Cardiac fibroblast (primary cell): ENCODE data around the gene RTKN.

ENCODE experiments used
- DNase-seq, 2 donors: peaks; one replicate each; pipeline versions ENCODE4 v3.0.0 to v3.0.0-alpha.2; 2010; ENCODE audit warnings: low read depth in 2 of 2
- H3K4me3 ChIP-seq, 2 donors: replicated peaks in 1 of 2; 1 replicate in 1 of 2; 2 replicates in 1 of 2; pipeline ENCODE4 v1.5.1; 2011; ENCODE audit warnings: low read depth in 2 of 2, low read length in 2 of 2, mild to moderate bottlenecking in 2 of 2, moderate library complexity in 1 of 2
- CTCF ChIP-seq: IDR thresholded peaks from one replicate; pipeline ENCODE4 v1.5.1; 2011; ENCODE audit warnings: low read depth, mild to moderate bottlenecking, low read length, inconsistent platforms

Gene RTKN

GRCh38 chr2:74384051-74384450 lies 57.7 kb downstream of the RTKN start:
- no peak for TF ChIP-seq CTCF

DNA sequence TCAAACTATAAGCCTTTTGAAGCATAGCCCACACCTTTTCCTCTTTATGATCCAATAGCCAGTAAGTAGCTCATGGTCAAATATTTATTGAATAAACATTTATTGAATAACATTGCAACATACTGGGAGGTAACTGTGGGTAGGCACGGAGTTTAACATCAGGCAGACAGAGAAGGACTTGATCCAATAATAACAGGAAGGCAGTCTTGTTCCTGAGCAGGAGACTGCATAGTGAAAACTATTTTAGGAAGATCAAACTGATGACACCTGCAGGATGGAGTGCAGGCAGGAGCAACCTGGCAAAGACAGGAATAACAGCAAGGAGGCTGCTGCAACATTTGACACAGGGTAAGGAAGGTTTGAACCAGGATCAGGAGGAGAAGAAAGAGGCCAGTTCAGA lies 58.5 kb downstream of the RTKN start:
- DNase-seq = peak; percentile 49 to 83

More at GRCh38 chr2:74384051-74384450, 57.7 kb downstream of the RTKN start:
- no peak overlapping the region for H3K4me3 ChIP-seq
- peak; percentile 43 to 65 for DNase-seq

DNA sequence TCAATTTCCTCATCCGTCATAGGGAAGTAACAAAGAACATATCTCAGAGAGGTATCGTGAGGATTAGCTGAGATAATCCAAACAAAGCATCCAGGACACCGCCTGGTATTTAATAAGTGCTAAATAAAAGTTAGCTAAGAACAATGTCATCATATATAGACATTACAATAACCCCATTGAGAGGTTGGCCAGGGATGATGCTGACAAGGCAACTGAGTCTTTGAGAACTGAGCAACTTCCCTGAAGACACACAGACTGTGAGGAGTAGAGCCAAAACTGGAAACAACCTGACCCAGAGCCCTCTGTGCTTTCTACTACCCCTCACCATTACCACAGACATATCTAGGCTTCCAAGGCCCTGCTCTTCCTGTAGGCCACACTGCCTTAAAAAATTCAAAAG lies 60.0 kb downstream of the RTKN start:
- TF ChIP-seq CTCF = no peak
- no peak overlapping the region for H3K4me3 ChIP-seq
- DNase-seq = no peak

More for the DNA sequence above, 58.5 kb downstream of the RTKN start:
- H3K4me3 ChIP-seq = no peak overlapping the region
- TF ChIP-seq CTCF = no peak

DNA sequence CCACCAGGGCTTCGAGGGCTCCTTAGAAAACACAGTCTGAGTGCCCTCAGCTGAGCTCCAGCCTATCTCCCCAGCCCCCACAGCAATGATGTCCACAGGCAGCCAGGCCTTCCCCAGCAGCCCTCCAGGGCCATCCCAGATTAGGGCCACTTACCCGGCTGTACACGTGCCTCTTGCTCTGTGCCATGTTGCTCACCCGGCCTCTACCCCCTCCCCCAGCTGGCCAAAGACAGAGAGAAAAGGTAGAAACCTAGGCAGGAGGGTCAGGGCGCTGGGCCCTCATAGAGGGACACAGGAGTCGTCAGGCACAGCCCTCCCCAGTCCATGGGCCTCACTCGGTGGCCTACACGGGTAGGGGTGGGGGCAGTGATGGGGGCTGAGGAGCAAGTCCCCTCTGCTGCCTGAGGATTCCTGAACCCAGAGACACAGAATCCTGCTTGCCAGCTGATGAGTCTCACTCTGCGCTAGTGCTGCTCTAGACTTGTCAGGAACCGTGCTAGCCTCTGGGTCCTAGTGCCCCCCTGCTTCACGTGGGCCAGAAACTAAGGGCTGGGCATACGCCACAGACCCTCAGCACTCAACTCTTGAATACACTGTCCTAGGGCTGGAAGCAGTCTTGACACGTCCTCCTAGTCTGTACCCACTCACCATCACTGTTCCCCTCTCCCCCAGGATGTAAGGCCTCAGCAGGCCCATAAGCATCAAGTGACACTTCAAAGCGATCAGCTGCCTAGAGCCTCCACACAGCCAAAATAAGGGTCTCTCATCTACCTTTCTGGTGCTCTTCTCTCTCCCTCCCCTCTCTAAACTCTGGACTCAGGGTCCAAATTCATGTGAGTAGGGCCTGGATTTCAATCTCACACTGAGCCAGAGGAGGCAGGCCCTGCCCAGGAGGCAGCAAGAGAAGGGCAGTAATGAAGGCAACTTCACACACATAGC lies 61.6 kb downstream of the RTKN start, which contains the start of gene DCTN1:
DCTN1 (minus strand) TSS at position 461 of the 939 bp plus-strand sequence; CDS start at position 187, 274 bp downstream.
- no peak for TF ChIP-seq CTCF
- H3K4me3 ChIP-seq = peak within 1 kb of the TSS; percentile 47 to 49
- DNase-seq = peak; percentile 71 to 72

- DNase-seq = no peak
- no peak overlapping the region for H3K4me3 ChIP-seq
- no peak for TF ChIP-seq CTCF
These were observed 63.7 kb downstream of the RTKN start for GRCh38 chr2:74378007-74378406.

DNA sequence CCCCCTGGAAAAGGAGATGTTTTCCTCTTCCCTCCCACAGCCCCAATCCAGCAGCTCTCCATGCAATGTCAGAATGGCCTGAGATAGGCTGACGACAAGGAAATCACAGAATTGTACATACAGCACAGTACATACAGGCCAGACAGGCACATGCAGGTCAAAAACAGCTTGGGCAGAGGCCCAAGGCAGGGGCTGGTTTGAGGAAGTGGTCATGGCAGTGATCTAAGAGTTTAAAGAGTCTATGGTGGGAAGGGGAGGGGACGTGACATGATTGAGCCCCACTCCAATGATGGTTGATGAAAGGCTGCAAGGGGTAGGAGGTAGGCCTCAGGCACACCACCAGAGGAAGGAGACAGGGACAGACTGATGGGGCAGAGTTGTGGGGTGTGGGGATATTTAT lies 65.9 kb downstream of the RTKN start:
- DNase-seq = no peak
- no peak for TF ChIP-seq CTCF

More for the DNA sequence above, 65.9 kb downstream of the RTKN start:
- H3K4me3 ChIP-seq = no peak overlapping the region
